IMR-90 (cell line): Measurements from ENCODE around the gene DOK6. TPM values are rescaled to one million over a fixed set of nuclear protein-coding genes. Genes with fewer than 3 reads are reported as not detected.
A peak's percentile ranks its signal among the peaks of the same experiment; 100 is the strongest.

Experiments
- ATAC-seq: fragments of 200-7000 bp; cut with Tn5 transposase; 2 replicates; pipeline ENCODE4 v1.9.1; 2020; ENCODE audit warnings: low read depth, mild to moderate bottlenecking, moderate library complexity
- BruUV-seq: library from RNA; stranded (reverse); fragments of 400-500 nt; replicated peaks from 2 replicates; lab custom pipeline; 2021; lab: Mats Ljungman, UMichigan
- CTCF ChIA-PET: fragments of 300-600 bp; formaldehyde crosslinking; extraction: SDS; loops from one replicate; lab custom pipeline; 2021; ENCODE audit warnings: antibody characterized with exemption; lab: Yijun Ruan, JAX
- POLR2A ChIA-PET: fragments of 300-600 bp; sonication (Branson Sonifier 250); formaldehyde crosslinking; loops from one replicate; lab custom pipeline; 2022; ENCODE audit warnings: antibody characterized with exemption; ENCODE audit not compliant: unreplicated experiment; lab: Charles Lee
- DNase-seq: peaks from one replicate; pipeline ENCODE4 v3.0.0; 2013
- H2AFZ ChIP-seq: replicated peaks from 2 replicates; pipeline ENCODE3; 2013; ENCODE audit warnings: low read length, mild to moderate bottlenecking; ENCODE audit not compliant: poor library complexity
- H2AK5ac ChIP-seq: 2 replicates; pipeline ENCODE4 v1.6.1; 2013; ENCODE audit warnings: low read depth, low read length, inconsistent platforms
- H2AK9ac ChIP-seq: replicated peaks from 2 replicates; pipeline ENCODE3; 2013; ENCODE audit warnings: mild to moderate bottlenecking, low read depth, low read length, moderate library complexity; ENCODE audit not compliant: poor library complexity
- H2BK120ac ChIP-seq: 2 replicates; pipeline ENCODE4 v1.6.1; 2013; ENCODE audit warnings: low read depth, low read length, inconsistent platforms
- H2BK15ac ChIP-seq: 3 replicates; pipeline ENCODE4 v1.6.1; 2013; ENCODE audit warnings: low read depth, low read length, inconsistent platforms
- H2BK20ac ChIP-seq: 2 replicates; pipeline ENCODE4 v1.6.1; 2013; ENCODE audit warnings: low read depth, mild to moderate bottlenecking, inconsistent platforms, low read length, moderate library complexity
- H2BK5ac ChIP-seq: 2 replicates; pipeline ENCODE4 v1.6.1; 2013; ENCODE audit warnings: mild to moderate bottlenecking, low read depth, low read length, inconsistent platforms; ENCODE audit not compliant: poor library complexity, severe bottlenecking
- H3K14ac ChIP-seq: replicated peaks from 2 replicates; pipeline ENCODE4 v1.6.1; 2013; ENCODE audit warnings: low read depth, low read length, inconsistent platforms
- H3K18ac ChIP-seq: 2 replicates; pipeline ENCODE4 v1.6.1; 2013; ENCODE audit warnings: low read depth, low read length, control low read depth
- H3K23ac ChIP-seq: 2 replicates; pipeline ENCODE4 v1.6.1; 2013; ENCODE audit warnings: low read depth, low read length, inconsistent platforms
- H3K27ac ChIP-seq: 2 replicates; pipeline ENCODE4 v1.5.1; 2013; ENCODE audit warnings: mild to moderate bottlenecking, control low read depth, low read length; ENCODE audit not compliant: insufficient read depth
- H3K27me3 ChIP-seq: 2 replicates; pipeline ENCODE4 v1.6.1; 2013; ENCODE audit warnings: low read length; ENCODE audit not compliant: control insufficient read depth, insufficient read depth
- H3K36me3 ChIP-seq: 2 replicates; pipeline ENCODE4 v1.6.1; 2013; ENCODE audit warnings: low read length, mixed read lengths; ENCODE audit not compliant: control insufficient read depth, insufficient read depth
- H3K4ac ChIP-seq: 2 replicates; pipeline ENCODE4 v1.6.1; 2013; ENCODE audit warnings: low read depth, low read length, inconsistent platforms
- H3K4me1 ChIP-seq: 2 replicates; pipeline ENCODE4 v1.6.1; 2013; ENCODE audit warnings: low read length, mixed read lengths; ENCODE audit not compliant: control insufficient read depth, insufficient read depth
- H3K4me2 ChIP-seq: 2 replicates; pipeline ENCODE4 v1.6.1; 2013; ENCODE audit warnings: low read depth, mild to moderate bottlenecking, control low read depth, low read length, moderate library complexity
- H3K4me3 ChIP-seq: 2 replicates; pipeline ENCODE4 v1.5.1; 2013; ENCODE audit warnings: low read depth, mild to moderate bottlenecking, control low read depth, low read length, moderate library complexity; ENCODE audit not compliant: insufficient read depth
- H3K56ac ChIP-seq: 2 replicates; pipeline ENCODE4 v1.6.1; 2013; ENCODE audit warnings: low read length, inconsistent platforms; ENCODE audit not compliant: insufficient read depth; ENCODE audit errors: extremely low read depth
- H3K79me1 ChIP-seq, 2 experiments: 2 replicates each; pipeline ENCODE4 v1.6.1; 2013; ENCODE audit warnings: low read length in 2 of 2, inconsistent platforms in 1 of 2, low read depth in 1 of 2
- H3K9ac ChIP-seq: 2 replicates; pipeline ENCODE4 v1.6.1; 2013; ENCODE audit warnings: low read depth, low read length, control low read depth
- H3K9me1 ChIP-seq: 2 replicates; pipeline ENCODE4 v1.6.1; 2013; ENCODE audit warnings: low read length, inconsistent platforms; ENCODE audit not compliant: insufficient read depth
- H3K9me3 ChIP-seq: 2 replicates; pipeline ENCODE4 v1.6.1; 2013; ENCODE audit warnings: low read length; ENCODE audit not compliant: control insufficient read depth, insufficient read depth
- H4K20me1 ChIP-seq: 2 replicates; pipeline ENCODE4 v1.6.1; 2013; ENCODE audit warnings: low read length, inconsistent platforms; ENCODE audit not compliant: insufficient read depth
- H4K5ac ChIP-seq: 2 replicates; pipeline ENCODE4 v1.6.1; 2013; ENCODE audit warnings: mild to moderate bottlenecking, low read depth, low read length, control low read depth
- H4K8ac ChIP-seq, 2 experiments: 2 replicates each; pipeline ENCODE4 v1.6.1; 2013; ENCODE audit warnings: low read depth in 2 of 2, low read length in 2 of 2, control low read depth in 1 of 2, inconsistent platforms in 1 of 2
- H4K91ac ChIP-seq: 2 replicates; pipeline ENCODE4 v1.6.1; 2013; ENCODE audit warnings: low read depth, low read length, inconsistent platforms; ENCODE audit not compliant: insufficient read depth
- CEBPB ChIP-seq: IDR thresholded peaks from 2 replicates; pipeline ENCODE4 v1.6.1; 2012; ENCODE audit warnings: low read depth, low read length, improper control_type of control experiment
- FOS ChIP-seq: fragments of 150-350 bp; IDR thresholded peaks from 2 replicates; pipeline ENCODE4 v1.6.1; 2016; ENCODE audit warnings: low read depth, low read length
- USF2 ChIP-seq: fragments of 150-350 bp; IDR thresholded peaks from 2 replicates; pipeline ENCODE4 v1.6.1; 2017; ENCODE audit warnings: mild to moderate bottlenecking, antibody characterized with exemption, low read length, low read depth
- WGBS, 2 experiments: methylation state at CpG; one replicate each; pipeline versions ENCODE4 v1.1.5 to v1.1.7; 2013; ENCODE audit warnings: missing lambda C conversion rate in 2 of 2; ENCODE audit not compliant: insufficient read length in 1 of 2; ENCODE audit errors: extremely low coverage in 2 of 2; 5-methylcytosine and 5-hydroxymethylcytosine counted together
- dilution Hi-C: fragments of 300-500 bp; cut with HindIII; formaldehyde crosslinking; loops from one replicate; pipeline ENCODE4 v1.14.3; 2018; ENCODE audit warnings: low sequenced_read_pairs; ENCODE audit not compliant: unreplicated experiment
- in situ Hi-C: fragments of 300-500 bp; cut with MboI; formaldehyde crosslinking; loops from 3 replicates; pipeline ENCODE4 v1.14.3; 2019; ENCODE audit warnings: low sequenced_read_pairs, inconsistent platforms, mixed read lengths
- intact Hi-C: fragments of 100-400 bp; cut with micrococcal nuclease; formaldehyde crosslinking; loops from 2 replicates; pipeline ENCODE4 v1.10.0; 2022
- polyA plus RNA-seq, 3 experiments: library from polyadenylated mRNA; depleted of rRNA; stranded (reverse); fragments of >200 nt; gene quantifications; 2 replicates each; pipeline ENCODE4 v1.2.3, GENCODE V29; 2012; ENCODE audit warnings: low replicate concordance in 1 of 3
- total RNA-seq: library from RNA; depleted of rRNA; stranded (reverse); fragments of >200 nt; gene quantifications from 2 replicates; pipeline ENCODE4 v1.2.3, GENCODE V29; 2012

DOK6 gene
- total and polyA plus RNA-seq, 2 of the 4 experiments (the other 2 are of a cell fraction) = 1.9 to 2.7 TPM

GRCh38 chr18:69763821-69764220 lies 363.1 kb downstream of the DOK6 start:
- Histone ChIP-seq H2BK20ac (no peak overlapping the region), H4K20me1 (no peaks in the 10 kb centered on the region), H2AK5ac (no peak overlapping the region), H2AK9ac (no peak overlapping the region), H3K9me3 (no peaks in the 10 kb centered on the region), H3K4me1 (no peaks in the 10 kb centered on the region), H3K27ac (no peak overlapping the region), H4K91ac (no peak overlapping the region), H3K56ac (no peak overlapping the region), H3K79me1 (no peaks in the 10 kb centered on the region), H3K4me3 (no peak overlapping the region), H2BK120ac (no peak overlapping the region), H3K23ac (no peak overlapping the region), H3K9me1 (no peaks in the 10 kb centered on the region), H3K9ac (no peak overlapping the region), H2BK15ac (no peak overlapping the region), H4K8ac (no peak overlapping the region), H2BK5ac (no peak overlapping the region), H3K18ac (no peak overlapping the region), H3K4ac (no peak overlapping the region), H4K5ac (no peak overlapping the region), H3K36me3 (no peaks in the 10 kb centered on the region), H3K14ac (no peak overlapping the region), H3K4me2 (no peak overlapping the region), H2AFZ (no peak overlapping the region), H3K27me3 (no peaks in the 10 kb centered on the region)
- dilution Hi-C loops = no loop called here
- intact Hi-C loops = no loop called here
- ATAC-seq (no peak), DNase-seq (no peak)
- no CpG with 5 or more reads among the region's 5 CpGs for WGBS, 2 experiments
- ChIA-PET POLR2A (no interaction called here), CTCF (no interaction called here)
- TF ChIP-seq FOS (no peak), USF2 (no peak), CEBPB (peak; percentile 48)
- in situ Hi-C loops = no loop called here
- BruUV-seq = no TSS peak
